ENCODE measurements around the gene CGN. TPM values are rescaled to one million over a fixed set of nuclear protein-coding genes. Genes with fewer than 3 reads are reported as not detected.

Gene CGN
- polyA plus RNA-seq, 1 donor from 2014 or later = 4.4 TPM

DNA sequence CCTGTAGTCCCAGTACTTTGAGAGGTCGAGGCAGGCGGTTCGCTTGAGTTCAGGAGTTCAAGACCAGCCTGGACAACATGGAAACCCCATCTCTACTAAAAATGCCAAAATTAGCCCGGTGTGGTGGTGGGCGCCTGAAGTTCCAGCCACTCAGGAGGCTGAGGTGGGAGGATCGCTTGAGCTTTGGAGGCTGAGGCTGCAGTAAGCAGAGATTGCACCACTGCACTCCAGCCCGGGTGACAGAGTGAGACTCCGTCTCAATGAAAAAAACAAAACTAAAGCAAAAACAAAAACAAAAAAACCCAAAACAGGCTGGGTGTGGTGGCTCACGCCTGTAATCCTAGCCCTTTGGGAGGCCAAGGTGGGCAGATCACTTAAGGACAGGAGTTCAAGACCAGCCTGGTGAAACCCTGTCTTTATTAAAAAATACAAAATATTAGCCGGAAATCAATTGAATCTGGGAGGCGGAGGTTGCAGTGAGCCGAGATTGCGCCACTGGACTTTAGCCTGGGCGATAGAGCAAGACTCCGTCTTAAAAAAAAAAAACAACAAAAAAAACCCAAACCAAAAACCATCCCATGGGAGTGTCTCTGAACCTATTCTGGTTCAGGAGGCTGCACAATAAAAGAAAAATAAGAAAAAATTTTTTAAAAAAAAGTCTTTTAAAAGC lies 1.7 kb upstream of the CGN start:
- Histone ChIP-seq H2AFZ (ENCODE audit: low read depth, low read length) (no peak overlapping the region), H3K4me3 (ENCODE audit: low read length) (no peak overlapping the region), H3K27ac (ENCODE audit: low read length) (no peak overlapping the region), H4K20me1 (ENCODE audit: insufficient read depth) (no peaks in the 10 kb centered on the region), H3K79me2 (replicated peaks; ENCODE audit: insufficient read depth, low read length) (no peaks in the 10 kb centered on the region), H3K9me3 (ENCODE audit: low read length) (no peaks in the 10 kb centered on the region), H3K9me2 (ENCODE audit: insufficient read depth, low read length) (no peaks in the 10 kb centered on the region), H3K9ac (ENCODE audit: low read length) (no peak overlapping the region), H3K36me3 (ENCODE audit: insufficient read depth, low read length) (no peaks in the 10 kb centered on the region), H3K4me2 (ENCODE audit: low read length) (no peak overlapping the region), H3K27me3 (ENCODE audit: insufficient read depth, low read depth, low read length) (peaks cover 13% of the 10 kb centered on the region), H3F3A (ENCODE audit: insufficient read depth, low read length, poor library complexity, severe bottlenecking) (peaks cover 9% of the 10 kb centered on the region)
- no peak for TF ChIP-seq EP300 (conservative IDR thresholded peaks at IDR 0.05; ENCODE audit: poor library complexity, severe bottlenecking)
- no peak for TF ChIP-seq MXI1 (conservative IDR thresholded peaks at IDR 0.05; ENCODE audit: poor library complexity, severe bottlenecking)
- TF ChIP-seq TAF1 (IDR thresholded peaks at IDR 0.05; ENCODE audit: low read depth) = no peak
- no peak for TF ChIP-seq RAD21 (conservative IDR thresholded peaks at IDR 0.05)
- TF ChIP-seq, protein P1, sequence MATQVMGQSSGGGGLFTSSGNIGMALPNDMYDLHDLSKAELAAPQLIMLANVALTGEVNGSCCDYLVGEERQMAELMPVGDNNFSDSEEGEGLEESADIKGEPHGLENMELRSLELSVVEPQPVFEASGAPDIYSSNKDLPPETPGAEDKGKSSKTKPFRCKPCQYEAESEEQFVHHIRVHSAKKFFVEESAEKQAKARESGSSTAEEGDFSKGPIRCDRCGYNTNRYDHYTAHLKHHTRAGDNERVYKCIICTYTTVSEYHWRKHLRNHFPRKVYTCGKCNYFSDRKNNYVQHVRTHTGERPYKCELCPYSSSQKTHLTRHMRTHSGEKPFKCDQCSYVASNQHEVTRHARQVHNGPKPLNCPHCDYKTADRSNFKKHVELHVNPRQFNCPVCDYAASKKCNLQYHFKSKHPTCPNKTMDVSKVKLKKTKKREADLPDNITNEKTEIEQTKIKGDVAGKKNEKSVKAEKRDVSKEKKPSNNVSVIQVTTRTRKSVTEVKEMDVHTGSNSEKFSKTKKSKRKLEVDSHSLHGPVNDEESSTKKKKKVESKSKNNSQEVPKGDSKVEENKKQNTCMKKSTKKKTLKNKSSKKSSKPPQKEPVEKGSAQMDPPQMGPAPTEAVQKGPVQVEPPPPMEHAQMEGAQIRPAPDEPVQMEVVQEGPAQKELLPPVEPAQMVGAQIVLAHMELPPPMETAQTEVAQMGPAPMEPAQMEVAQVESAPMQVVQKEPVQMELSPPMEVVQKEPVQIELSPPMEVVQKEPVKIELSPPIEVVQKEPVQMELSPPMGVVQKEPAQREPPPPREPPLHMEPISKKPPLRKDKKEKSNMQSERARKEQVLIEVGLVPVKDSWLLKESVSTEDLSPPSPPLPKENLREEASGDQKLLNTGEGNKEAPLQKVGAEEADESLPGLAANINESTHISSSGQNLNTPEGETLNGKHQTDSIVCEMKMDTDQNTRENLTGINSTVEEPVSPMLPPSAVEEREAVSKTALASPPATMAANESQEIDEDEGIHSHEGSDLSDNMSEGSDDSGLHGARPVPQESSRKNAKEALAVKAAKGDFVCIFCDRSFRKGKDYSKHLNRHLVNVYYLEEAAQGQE (IDR thresholded peaks at IDR 0.05; ENCODE audit: borderline replicate concordance) = no peak

DNA sequence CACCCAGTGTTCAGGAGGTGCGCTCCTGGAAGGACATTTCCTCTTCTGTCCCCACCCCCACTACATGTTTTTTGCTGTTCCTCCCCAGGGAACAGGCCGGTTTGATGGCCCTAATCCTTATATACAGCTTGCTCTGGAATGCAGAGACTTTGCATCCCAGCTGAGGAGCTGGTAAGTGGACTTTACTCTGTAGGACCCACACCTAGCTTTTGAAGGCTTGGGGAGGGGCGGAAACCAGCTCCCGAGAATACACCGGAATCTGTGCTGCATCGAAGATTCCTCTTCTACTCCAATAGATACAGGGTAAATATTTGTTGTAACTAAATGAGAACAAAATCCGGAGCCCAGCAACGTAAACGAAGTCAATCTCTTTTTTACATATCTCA lies 1.2 kb upstream of the CGN start:
- peaks cover 13% of the 10 kb centered on the region for H3K27me3 ChIP-seq (ENCODE audit: insufficient read depth, low read depth, low read length)
- no peaks in the 10 kb centered on the region for H3K9me2 ChIP-seq (ENCODE audit: insufficient read depth, low read length)
- H2AFZ ChIP-seq (ENCODE audit: low read depth, low read length) = no peak overlapping the region
- H3K79me2 ChIP-seq (replicated peaks; ENCODE audit: insufficient read depth, low read length) = no peaks in the 10 kb centered on the region
- no peaks in the 10 kb centered on the region for H4K20me1 ChIP-seq (ENCODE audit: insufficient read depth)
- H3K4me3 ChIP-seq (ENCODE audit: low read length) = peak overlapping the region; percentile 90
- no peaks in the 10 kb centered on the region for H3K36me3 ChIP-seq (ENCODE audit: insufficient read depth, low read length)
- no peaks in the 10 kb centered on the region for H3K9me3 ChIP-seq (ENCODE audit: low read length)
- TF ChIP-seq EP300 (conservative IDR thresholded peaks at IDR 0.05; ENCODE audit: poor library complexity, severe bottlenecking) (no peak), MXI1 (conservative IDR thresholded peaks at IDR 0.05; ENCODE audit: poor library complexity, severe bottlenecking) (no peak), POLR2AphosphoS5 (IDR thresholded peaks at IDR 0.05) (no peak), TAF1 (IDR thresholded peaks at IDR 0.05; ENCODE audit: low read depth) (no peak), RAD21 (conservative IDR thresholded peaks at IDR 0.05) (no peak), EZH2 (IDR thresholded peaks at IDR 0.05; ENCODE audit: borderline replicate concordance, insufficient read depth, low read length, poor library complexity, severe bottlenecking) (no peak)
- peak overlapping the region; percentile 91 for H3K9ac ChIP-seq (ENCODE audit: low read length)
- peaks cover 9% of the 10 kb centered on the region for H3F3A ChIP-seq (ENCODE audit: insufficient read depth, low read length, poor library complexity, severe bottlenecking)
- H3K4me2 ChIP-seq (ENCODE audit: low read length) = peak overlapping the region; percentile 75
- H3K27ac ChIP-seq (ENCODE audit: low read length) = peak overlapping the region; percentile 89

DNA sequence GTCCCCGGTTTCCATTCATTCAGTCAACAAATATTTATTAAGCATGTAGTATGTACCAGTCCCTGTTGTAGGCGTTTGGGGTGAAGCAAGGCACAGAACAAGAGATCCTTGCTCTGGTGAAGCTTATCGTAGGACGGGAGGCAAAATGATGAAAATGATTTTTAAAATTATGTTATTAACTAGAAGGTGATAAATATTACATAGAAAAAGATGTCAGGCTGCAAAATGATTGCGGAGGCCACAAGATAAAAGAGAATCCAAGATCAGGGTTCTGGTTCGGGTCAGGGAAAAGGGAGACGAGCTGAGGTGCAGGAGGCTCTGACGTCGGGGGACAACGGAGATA lies 602 bp upstream of the CGN start:
- Histone ChIP-seq H3K9me2 (ENCODE audit: insufficient read depth, low read length) (no peaks in the 10 kb centered on the region), H3K79me2 (replicated peaks; ENCODE audit: insufficient read depth, low read length) (no peaks in the 10 kb centered on the region), H3K9ac (ENCODE audit: low read length) (peak overlapping the region; percentile 91), H3K27me3 (ENCODE audit: insufficient read depth, low read depth, low read length) (peaks cover 13% of the 10 kb centered on the region), H3K4me3 (ENCODE audit: low read length) (peak overlapping the region; percentile 90), H3F3A (ENCODE audit: insufficient read depth, low read length, poor library complexity, severe bottlenecking) (peaks cover 9% of the 10 kb centered on the region), H3K27ac (ENCODE audit: low read length) (peak overlapping the region; percentile 89), H2AFZ (ENCODE audit: low read depth, low read length) (peak overlapping the region; percentile 97), H4K20me1 (ENCODE audit: insufficient read depth) (no peaks in the 10 kb centered on the region), H3K4me2 (ENCODE audit: low read length) (peak overlapping the region; percentile 75), H3K9me3 (ENCODE audit: low read length) (no peaks in the 10 kb centered on the region), H3K36me3 (ENCODE audit: insufficient read depth, low read length) (no peaks in the 10 kb centered on the region)
- TF ChIP-seq SMC3 (conservative IDR thresholded peaks at IDR 0.05; ENCODE audit: poor library complexity) (peak; percentile 23), MXI1 (conservative IDR thresholded peaks at IDR 0.05; ENCODE audit: poor library complexity, severe bottlenecking) (no peak), TAF1 (IDR thresholded peaks at IDR 0.05; ENCODE audit: low read depth) (no peak), EP300 (conservative IDR thresholded peaks at IDR 0.05; ENCODE audit: poor library complexity, severe bottlenecking) (no peak), EZH2 (IDR thresholded peaks at IDR 0.05; ENCODE audit: borderline replicate concordance, insufficient read depth, low read length, poor library complexity, severe bottlenecking) (no peak)
- TF ChIP-seq, protein P1 (IDR thresholded peaks at IDR 0.05; ENCODE audit: borderline replicate concordance) = no peak
- TF ChIP-seq, protein P2, sequence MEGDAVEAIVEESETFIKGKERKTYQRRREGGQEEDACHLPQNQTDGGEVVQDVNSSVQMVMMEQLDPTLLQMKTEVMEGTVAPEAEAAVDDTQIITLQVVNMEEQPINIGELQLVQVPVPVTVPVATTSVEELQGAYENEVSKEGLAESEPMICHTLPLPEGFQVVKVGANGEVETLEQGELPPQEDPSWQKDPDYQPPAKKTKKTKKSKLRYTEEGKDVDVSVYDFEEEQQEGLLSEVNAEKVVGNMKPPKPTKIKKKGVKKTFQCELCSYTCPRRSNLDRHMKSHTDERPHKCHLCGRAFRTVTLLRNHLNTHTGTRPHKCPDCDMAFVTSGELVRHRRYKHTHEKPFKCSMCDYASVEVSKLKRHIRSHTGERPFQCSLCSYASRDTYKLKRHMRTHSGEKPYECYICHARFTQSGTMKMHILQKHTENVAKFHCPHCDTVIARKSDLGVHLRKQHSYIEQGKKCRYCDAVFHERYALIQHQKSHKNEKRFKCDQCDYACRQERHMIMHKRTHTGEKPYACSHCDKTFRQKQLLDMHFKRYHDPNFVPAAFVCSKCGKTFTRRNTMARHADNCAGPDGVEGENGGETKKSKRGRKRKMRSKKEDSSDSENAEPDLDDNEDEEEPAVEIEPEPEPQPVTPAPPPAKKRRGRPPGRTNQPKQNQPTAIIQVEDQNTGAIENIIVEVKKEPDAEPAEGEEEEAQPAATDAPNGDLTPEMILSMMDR (IDR thresholded peaks at IDR 0.05; ENCODE audit: poor library complexity, severe bottlenecking) = no peak

Data from neural cell (in vitro differentiated cells).